Measurements from ENCODE around the gene OTOP2. TPM values are rescaled to one million over a fixed set of nuclear protein-coding genes. Genes with fewer than 3 reads are reported as not detected.
A peak's percentile ranks its signal among the peaks of the same experiment; 100 is the strongest.

The OTOP2 gene, protein sequence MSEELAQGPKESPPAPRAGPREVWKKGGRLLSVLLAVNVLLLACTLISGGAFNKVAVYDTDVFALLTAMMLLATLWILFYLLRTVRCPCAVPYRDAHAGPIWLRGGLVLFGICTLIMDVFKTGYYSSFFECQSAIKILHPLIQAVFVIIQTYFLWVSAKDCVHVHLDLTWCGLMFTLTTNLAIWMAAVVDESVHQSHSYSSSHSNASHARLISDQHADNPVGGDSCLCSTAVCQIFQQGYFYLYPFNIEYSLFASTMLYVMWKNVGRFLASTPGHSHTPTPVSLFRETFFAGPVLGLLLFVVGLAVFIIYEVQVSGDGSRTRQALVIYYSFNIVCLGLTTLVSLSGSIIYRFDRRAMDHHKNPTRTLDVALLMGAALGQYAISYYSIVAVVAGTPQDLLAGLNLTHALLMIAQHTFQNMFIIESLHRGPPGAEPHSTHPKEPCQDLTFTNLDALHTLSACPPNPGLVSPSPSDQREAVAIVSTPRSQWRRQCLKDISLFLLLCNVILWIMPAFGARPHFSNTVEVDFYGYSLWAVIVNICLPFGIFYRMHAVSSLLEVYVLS
- 10 to 100 TPM; 52.3 to 70.3 TPM for total RNA-seq
- long read RNA-seq, transcript OTOP2-201 (7 exons, 2,147 nt), result major isoform, 35 of 107 reads
- long read RNA-seq, transcript OTOP2-202 (6 exons, 2,086 nt), result minor isoform, 13 of 107 reads
- long read RNA-seq, partial matches to known transcripts, result 54 of 107 reads
- long read RNA-seq, other reads (novel, unspliced or antisense), result 5 of 107 reads

DNA sequence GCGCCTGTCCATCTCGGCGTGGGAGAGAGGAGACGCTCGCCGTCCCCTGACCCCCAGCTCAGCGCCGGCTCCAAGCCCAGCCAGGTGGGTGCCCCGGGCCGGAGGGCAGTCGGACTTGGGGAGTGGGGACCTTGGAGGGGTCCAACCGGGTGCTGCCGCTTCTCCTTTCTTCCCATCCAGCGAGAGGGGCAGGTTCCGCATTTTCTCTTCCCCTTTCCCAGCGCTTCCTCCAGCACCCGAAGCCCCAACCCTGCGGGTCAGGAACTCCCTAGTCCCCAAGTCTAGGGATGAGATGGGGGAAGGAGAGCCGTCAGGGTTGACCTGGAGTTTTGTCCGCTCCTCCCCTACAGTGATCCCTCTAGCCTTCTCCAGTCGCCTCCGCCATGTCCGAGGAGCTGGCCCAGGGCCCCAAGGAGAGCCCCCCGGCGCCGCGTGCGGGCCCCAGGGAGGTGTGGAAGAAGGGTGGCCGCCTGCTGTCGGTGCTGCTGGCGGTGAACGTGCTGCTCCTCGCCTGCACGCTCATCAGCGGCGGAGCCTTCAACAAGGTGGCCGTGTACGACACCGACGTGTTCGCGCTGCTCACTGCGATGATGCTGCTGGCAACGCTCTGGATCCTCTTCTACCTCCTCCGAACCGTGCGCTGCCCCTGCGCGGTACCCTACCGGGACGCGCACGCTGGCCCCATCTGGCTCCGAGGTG lies at the start of gene OTOP2:
Gene OTOP2, plus strand, starts transcription at position 24 of the 699 bp plus-strand sequence. Its CDS starts 360 bp downstream, at position 384.
- intact Hi-C loops (cut with DNase I, micrococcal nuclease), result no loop called here
- ATAC-seq, result peak; percentile 23
- DNase-seq, result no peak

DNA sequence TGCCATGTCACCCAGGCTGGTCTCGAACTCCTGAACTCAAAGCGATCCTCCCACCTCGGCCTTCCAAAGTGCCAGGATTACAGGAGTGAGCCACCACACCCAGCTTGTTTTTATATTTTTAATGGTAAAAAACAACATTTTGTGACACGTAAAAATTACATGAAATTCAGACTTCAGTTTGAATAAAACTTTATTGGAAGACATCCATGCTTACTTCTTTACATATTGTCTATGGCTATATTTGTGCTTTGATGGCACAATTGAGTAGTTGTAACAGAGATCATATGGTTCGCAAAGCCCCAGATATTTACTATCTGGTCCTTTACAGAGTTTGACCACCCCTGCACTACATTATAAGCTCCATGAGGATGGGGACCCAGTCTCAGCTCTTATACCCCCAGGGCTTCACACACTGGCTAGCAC lies 49.4 kb upstream of the OTOP2 start:
- intact Hi-C loops (cut with DNase I, micrococcal nuclease), result loop anchor here in 1 of 2 donors (5.0 kb wide), 1 partner anchor 132 kb away; no protein-coding TSS in a partner anchor
- no peak for ATAC-seq
- DNase-seq, result no peak

GRCh38 chr17:74875155-74875976 lies 48.7 kb upstream of the OTOP2 start:
- no peak for DNase-seq
- intact Hi-C loops (cut with DNase I, micrococcal nuclease), result no loop called here
- no peak for ATAC-seq

DNA sequence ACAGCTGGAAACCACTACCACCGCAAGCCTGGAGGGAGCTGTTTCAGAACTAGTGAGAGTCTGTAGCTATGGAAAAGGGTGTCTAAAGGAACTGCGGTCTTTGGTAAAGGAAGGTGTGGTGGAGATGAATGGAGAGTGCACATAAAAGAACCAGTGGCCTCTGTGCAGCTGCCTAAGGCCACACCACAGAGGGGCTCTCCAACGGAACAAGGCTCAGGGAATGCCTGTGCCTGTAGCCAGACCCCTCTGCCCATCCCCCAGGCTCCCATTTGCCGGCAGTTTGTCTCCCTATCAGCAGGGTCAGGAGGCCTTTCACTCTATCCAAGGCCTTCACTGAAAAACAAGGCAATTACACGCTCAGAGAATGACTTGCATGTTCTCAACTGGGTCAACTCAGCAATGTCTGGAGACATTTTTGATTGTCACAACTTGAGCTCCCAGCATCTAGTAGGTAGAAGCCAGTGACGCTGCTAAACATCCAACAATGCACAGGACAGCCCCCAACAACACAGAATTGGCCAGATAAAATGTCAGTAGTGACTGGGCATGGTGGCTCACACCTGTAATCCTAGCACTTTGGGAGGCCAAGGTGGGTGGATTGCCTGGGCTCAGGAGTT lies 48.0 kb upstream of the OTOP2 start:
- intact Hi-C loops (cut with DNase I, micrococcal nuclease), result no loop called here
- ATAC-seq (no peak), DNase-seq (no peak)

- intact Hi-C loops (cut with DNase I, micrococcal nuclease), result no loop called here
- ATAC-seq (peak; percentile 82), DNase-seq (peak; percentile 87 to 88)
These were observed 46.2 kb upstream of the OTOP2 start for GRCh38 chr17:74877592-74878548.

DNA sequence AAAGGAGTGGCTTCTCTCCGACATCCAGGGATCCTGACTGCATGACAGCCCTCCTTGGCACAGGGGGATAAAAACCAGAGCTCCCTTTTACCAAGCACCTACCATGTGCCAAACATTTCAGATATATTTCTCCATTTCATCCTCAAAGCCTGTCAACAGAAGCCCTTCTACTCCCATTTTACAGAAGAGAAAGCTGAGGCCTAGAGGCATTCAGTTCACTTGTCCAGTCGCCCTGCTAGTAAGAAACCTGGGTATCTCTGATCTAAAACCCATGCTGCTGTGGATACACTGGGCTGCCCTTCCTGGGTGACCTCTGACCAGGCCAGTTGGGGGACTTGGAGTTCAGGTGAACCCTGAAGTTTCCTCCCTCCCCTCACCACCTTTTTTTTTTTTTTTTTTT lies 45.4 kb upstream of the OTOP2 start:
- DNase-seq, result no peak
- ATAC-seq, result no peak
- intact Hi-C loops (cut with DNase I, micrococcal nuclease), result no loop called here

DNA sequence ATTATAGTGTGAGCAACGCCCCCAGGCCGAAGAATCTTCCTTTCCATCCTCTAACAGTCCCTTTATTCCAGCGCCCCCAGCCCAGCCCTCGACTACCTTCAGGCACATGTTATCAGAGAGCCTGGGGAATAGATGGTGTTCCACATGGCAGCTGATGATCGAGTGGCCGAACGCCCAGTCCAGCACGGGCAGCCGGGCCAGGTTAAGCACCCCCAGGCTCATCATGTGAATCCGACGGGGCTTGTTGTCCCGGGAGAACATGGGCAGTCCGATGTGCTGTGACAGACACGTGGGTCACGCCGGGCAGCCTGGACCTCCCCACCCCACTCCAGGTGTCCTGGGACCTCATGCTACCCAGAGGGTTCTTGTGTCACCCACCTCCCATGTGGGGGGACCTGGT lies 44.8 kb upstream of the OTOP2 start:
- intact Hi-C loops (cut with DNase I, micrococcal nuclease), result no loop called here
- DNase-seq, result no peak
- ATAC-seq, result no peak

GRCh38 chr17:74881073-74881472 lies 43.0 kb upstream of the OTOP2 start:
- no peak for DNase-seq
- no peak for ATAC-seq
- intact Hi-C loops (cut with DNase I, micrococcal nuclease), result no loop called here

DNA sequence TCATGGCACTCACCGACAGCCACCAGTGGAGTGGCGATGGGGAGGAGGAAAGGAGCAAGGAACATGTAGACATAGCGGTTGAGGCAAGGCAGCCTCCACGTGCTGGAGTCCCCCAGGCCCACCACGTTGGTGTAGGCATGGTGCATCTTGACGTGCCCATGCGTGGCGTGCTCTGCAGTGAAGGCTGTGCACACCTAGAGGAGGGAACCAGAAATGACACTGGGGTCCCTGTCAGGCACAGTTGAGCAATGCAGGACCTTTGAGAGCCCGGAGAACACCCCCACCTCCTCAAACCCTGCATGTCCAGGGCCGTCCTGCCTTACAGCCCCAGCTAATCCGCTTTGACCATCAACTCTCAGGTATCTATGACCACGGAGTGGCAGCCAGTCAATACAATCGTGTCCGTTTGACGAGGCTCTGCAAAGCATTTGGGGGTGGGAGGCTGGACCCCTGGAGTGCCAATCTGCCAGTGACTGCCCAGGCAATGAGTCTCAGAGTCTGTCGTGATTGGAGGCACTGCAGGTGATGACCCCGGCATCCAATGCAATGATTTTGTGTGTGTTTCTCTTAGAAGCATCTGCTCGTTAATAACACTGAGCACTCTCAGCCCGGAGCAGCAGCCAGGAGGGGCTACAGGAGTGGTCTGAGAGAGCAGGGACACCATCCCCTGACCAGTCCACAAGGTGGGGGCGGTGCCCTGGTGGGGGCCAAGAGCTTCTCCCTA lies 41.4 kb upstream of the OTOP2 start:
- intact Hi-C loops (cut with DNase I, micrococcal nuclease), result no loop called here
- ATAC-seq (no peak), DNase-seq (no peak)

DNA sequence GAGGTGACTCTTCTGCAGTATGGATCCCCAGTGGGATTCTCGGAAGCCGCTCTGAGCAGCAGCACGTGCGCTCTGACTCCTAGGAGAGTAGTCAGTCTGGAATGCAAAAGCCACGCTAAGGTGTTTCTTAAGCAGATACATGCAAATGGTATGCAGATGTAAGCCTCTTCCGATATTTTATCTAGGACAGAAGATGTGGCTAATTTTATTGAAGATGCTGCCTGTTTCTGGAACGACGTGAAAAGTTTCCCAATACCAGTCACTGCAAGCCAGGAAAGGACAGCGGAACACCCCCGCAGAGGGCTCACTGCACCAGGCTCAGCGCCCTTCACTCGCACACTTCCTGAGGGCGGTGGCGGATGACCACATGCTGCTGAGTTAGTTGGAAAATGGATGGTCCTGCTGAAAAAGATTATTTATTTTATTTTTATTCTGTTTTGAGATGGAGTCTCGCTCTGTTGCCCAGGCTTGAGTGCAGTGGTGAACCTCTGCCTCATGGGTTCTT lies 40.8 kb upstream of the OTOP2 start:
- no peak for DNase-seq
- ATAC-seq, result no peak
- intact Hi-C loops (cut with DNase I, micrococcal nuclease), result no loop called here

DNA sequence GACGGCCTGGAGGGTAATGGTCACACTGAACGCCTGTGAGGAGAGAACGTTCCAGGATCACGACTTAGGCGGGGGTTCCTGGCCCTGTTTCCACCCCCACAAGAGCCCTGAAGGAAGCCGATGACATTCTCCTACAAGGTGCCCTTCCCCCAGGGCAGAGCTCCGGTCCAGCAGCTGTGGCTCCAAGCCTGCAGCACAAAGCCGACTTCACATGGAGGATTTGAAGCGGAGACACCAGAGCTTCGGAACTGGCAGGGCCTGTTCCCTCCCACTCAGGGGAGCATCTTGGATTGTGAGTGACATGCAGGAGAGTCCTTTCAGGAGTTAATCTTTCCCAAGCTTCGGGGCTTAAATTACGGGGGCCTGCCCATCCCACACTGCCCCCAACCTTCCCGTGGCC lies 35.6 kb upstream of the OTOP2 start:
- DNase-seq, result no peak
- intact Hi-C loops (cut with DNase I, micrococcal nuclease), result no loop called here

DNA sequence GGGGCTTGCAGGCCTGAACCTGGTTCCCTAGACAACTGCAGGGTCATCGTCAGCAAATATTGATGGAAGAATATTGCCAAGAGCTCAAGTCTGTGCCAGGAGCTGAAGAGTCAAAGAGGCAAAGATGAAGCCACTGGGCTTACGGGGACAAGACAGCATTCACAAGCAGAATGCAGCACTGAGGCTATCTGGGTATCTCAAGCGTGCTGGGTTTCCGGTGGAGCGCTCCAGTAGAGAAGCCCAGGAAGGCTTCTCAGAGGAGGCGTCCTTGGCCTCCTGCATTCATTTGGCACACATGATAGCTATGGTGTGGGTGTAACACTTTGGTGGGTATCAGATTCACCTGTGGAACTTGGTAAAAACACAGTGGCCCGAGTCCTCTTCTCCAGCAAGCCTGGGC lies 33.5 kb upstream of the OTOP2 start:
- no peak for ATAC-seq
- DNase-seq, result no peak
- intact Hi-C loops (cut with DNase I, micrococcal nuclease), result no loop called here

More for the DNA sequence above, 35.6 kb upstream of the OTOP2 start:
- ATAC-seq, result no peak

GRCh38 chr17:74892013-74892841 lies 31.8 kb upstream of the OTOP2 start:
- no peak for DNase-seq
- intact Hi-C loops (cut with DNase I, micrococcal nuclease), result no loop called here
- no peak for ATAC-seq

DNA sequence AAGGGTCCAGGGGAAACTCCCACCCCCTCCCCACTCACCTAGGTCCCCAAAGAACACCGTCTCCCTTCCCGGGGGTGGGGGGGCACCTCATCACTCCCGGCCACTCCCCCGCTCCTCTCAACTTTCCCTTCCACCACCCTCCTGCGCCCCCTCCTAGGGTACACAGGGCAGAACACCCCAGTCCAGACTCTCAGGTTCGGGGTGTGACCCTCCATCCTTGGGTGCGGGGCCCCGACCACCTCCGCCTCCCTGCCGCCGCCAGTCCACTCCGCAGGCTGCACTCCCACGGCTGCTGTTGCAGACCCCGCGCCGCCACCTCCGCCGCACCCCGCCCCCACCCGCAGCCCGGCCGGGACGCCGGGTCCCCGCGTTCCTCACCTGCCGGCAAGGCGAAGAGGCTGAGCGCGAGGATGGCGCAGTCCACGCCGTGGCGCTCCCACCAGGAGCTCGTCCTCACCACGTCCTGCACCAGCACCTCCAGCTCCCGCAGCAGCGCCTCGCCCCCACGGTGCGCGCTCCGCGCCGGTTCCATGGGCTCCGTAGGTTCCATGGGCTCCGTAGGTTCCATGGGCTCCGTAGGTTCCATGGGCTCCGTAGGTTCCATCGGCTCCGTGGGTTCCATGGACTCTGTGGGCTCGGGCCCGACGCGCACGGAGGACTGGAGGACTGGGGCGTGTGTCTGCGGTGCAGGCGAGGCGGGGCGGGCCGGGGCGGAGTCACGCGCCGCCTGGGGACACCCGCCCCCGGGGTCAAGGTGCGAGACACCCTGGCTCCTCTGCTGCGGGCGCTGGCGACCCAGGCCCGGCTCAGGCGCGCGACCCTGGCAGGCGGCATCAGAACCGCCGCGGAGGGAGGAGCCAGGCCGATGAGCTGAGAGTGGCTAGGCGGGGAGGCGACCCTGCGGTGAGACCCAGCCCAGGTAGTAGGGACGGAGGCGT lies 30.8 kb upstream of the OTOP2 start, which contains the start of gene FADS6:
Gene FADS6, minus strand, starts transcription at position 660 of the 938 bp plus-strand sequence. Its CDS starts 38 bp downstream, at position 622.
- DNase-seq (peak in 1 of 2 donors; percentile 41), ATAC-seq (peak; percentile 93)

More for the DNA sequence above, 30.8 kb upstream of the OTOP2 start, which contains the start of gene FADS6:
- intact Hi-C loops (cut with DNase I, micrococcal nuclease), result no loop called here
